Measurements from ENCODE around the gene BTBD6. TPM values are rescaled to one million over a fixed set of nuclear protein-coding genes. Genes with fewer than 3 reads are reported as not detected.

BTBD6 gene
- total RNA-seq, 1 donor from 2014 or later = 35.3 TPM

DNA sequence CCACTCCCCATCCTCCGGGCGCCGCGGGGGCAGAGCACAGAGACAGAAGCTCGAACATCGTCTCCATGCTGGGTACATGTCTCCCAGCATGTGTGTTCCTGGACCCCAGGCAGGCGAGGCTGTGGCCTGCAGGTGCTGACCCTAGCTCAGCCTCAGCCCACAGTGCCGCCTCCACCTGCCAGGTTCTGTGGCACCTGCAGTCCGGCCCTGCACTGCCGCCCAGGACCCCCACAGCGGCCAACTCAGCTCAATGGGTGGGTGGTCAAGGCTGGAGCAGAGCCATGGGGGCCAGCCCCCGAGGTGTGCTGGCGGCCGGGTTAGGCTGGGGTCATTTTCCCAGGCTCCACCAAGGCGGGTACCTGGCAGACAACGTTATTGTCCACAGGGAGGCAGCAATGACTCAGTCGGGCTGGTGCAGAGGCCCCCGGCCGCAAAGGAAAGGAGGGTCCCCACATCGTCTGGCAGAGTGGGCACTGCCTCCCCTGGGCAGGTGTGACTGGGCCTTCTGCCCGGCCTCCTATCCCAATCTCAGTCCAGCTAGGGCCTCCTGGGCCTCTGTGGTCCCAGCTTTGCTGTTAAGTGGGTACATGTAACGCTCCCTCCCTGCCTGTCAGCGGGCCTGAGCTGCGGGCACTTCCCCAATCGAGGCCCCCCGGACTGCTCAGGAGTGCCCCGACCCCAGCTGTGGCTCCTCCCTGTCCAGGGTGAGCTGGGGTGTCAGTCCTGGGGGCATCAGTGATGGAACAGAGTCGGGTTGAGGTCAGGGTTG, 47.0 kb upstream of the BTBD6 start:
- Mint-ChIP-seq H3K27ac (ENCODE audit: unreplicated experiment) (no peak overlapping the region), H3K4me3 (ENCODE audit: unreplicated experiment) (no peak overlapping the region), H3K27me3 (ENCODE audit: unreplicated experiment) (no peaks in the 10 kb centered on the region), H3K36me3 (ENCODE audit: unreplicated experiment) (no peaks in the 10 kb centered on the region), H3K4me1 (ENCODE audit: unreplicated experiment) (peaks cover 27% of the 10 kb centered on the region), H3K9me3 (ENCODE audit: unreplicated experiment) (no peaks in the 10 kb centered on the region)
- no peak for DNase-seq (ENCODE audit: extremely low spot score, unreplicated experiment)
- TF ChIP-seq, protein P1, sequence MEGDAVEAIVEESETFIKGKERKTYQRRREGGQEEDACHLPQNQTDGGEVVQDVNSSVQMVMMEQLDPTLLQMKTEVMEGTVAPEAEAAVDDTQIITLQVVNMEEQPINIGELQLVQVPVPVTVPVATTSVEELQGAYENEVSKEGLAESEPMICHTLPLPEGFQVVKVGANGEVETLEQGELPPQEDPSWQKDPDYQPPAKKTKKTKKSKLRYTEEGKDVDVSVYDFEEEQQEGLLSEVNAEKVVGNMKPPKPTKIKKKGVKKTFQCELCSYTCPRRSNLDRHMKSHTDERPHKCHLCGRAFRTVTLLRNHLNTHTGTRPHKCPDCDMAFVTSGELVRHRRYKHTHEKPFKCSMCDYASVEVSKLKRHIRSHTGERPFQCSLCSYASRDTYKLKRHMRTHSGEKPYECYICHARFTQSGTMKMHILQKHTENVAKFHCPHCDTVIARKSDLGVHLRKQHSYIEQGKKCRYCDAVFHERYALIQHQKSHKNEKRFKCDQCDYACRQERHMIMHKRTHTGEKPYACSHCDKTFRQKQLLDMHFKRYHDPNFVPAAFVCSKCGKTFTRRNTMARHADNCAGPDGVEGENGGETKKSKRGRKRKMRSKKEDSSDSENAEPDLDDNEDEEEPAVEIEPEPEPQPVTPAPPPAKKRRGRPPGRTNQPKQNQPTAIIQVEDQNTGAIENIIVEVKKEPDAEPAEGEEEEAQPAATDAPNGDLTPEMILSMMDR (IDR thresholded peaks at IDR 0.05) = no peak

DNA sequence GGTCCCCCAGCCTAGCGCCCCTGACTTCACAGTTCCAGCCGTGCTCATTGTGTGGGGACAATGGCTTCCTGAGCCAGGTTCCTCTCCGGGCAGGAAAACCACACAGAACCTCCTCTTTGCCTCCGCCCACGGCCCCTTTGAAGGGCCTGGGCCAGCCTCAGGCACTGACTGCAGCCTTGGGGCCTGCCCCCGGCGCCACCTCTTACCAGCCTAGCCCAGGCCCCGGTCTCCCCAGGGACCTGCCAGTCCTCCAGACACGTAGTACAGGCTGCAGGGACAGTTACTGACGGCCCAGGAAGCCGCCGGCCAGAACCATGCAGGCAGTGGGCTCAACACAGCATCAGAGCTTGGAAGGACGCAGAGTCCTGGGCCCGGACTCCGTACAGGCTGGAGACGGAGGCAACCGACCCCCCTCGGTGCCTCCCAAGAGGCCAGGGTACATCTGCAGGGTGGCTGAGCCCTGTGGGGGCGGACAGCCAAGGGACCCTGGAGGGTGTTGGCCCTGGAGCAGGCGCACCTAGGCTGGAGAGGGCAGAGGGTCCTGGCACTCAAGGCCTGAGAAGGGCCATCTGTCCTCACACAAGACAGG, 46.3 kb upstream of the BTBD6 start:
- H3K4me1 Mint-ChIP-seq (ENCODE audit: unreplicated experiment) = peaks cover 27% of the 10 kb centered on the region
- H3K27me3 Mint-ChIP-seq (ENCODE audit: unreplicated experiment) = no peaks in the 10 kb centered on the region
- no peaks in the 10 kb centered on the region for H3K9me3 Mint-ChIP-seq (ENCODE audit: unreplicated experiment)
- H3K4me3 Mint-ChIP-seq (ENCODE audit: unreplicated experiment) = no peak overlapping the region
- no peak for DNase-seq (ENCODE audit: extremely low spot score, unreplicated experiment)
- no peak overlapping the region for H3K27ac Mint-ChIP-seq (ENCODE audit: unreplicated experiment)
- TF ChIP-seq, protein P1 (IDR thresholded peaks at IDR 0.05) = no peak
- H3K36me3 Mint-ChIP-seq (ENCODE audit: unreplicated experiment) = no peaks in the 10 kb centered on the region

DNA sequence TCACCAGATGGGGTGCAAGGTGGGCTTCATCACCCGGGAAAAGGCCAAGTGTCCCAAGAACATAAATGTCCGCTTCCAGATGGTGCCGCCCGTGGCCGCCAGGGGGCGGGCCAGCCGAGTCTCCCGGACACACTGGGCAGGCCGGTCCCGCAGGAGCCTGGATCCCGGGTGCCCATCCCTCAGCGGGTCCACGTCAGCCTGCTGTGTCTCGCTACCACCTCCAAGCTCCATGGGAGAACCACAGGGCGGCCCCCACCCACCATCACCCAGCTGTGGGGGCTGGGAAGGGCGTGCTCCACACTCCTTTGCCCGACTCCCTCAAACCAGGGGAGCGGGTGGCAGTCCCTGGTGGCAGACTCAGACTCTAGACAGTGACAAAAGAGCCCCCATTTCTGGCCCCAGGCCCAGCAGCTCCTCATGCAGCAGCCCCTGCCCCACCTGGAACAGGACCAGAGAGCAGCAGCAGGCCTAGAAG, 45.2 kb upstream of the BTBD6 start:
- DNase-seq (ENCODE audit: extremely low spot score, unreplicated experiment) = peak; percentile 93
- Mint-ChIP-seq H3K4me1 (ENCODE audit: unreplicated experiment) (peaks cover 20% of the 10 kb centered on the region), H3K27ac (ENCODE audit: unreplicated experiment) (no peak overlapping the region), H3K27me3 (ENCODE audit: unreplicated experiment) (no peaks in the 10 kb centered on the region), H3K36me3 (ENCODE audit: unreplicated experiment) (no peaks in the 10 kb centered on the region), H3K9me3 (ENCODE audit: unreplicated experiment) (no peaks in the 10 kb centered on the region), H3K4me3 (ENCODE audit: unreplicated experiment) (no peak overlapping the region)
- TF ChIP-seq, protein P1 (IDR thresholded peaks at IDR 0.05) = peak; percentile 94

DNA sequence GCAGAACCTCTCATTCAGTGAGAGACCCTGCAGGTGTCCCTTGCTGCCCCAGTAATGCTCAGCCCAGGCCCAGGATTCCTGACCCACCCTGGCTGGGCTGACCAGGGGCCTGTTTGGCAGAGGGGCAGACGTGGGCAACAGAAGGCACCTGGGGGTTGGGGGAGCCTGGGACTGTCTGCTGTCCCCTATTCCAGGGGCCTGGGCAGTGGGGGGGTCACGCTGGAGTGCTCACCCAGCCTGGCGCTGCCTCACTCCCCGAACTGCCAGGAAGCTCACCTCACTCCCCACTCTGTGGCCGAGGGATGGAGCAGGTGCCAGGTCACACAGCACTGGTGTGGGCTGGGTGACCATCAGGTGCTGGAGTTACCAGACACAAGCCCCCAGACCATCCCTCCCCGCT, 44.6 kb upstream of the BTBD6 start:
- Mint-ChIP-seq H3K4me3 (ENCODE audit: unreplicated experiment) (no peak overlapping the region), H3K4me1 (ENCODE audit: unreplicated experiment) (peaks cover 18% of the 10 kb centered on the region), H3K27me3 (ENCODE audit: unreplicated experiment) (no peaks in the 10 kb centered on the region), H3K27ac (ENCODE audit: unreplicated experiment) (no peak overlapping the region), H3K36me3 (ENCODE audit: unreplicated experiment) (no peaks in the 10 kb centered on the region), H3K9me3 (ENCODE audit: unreplicated experiment) (no peaks in the 10 kb centered on the region)
- DNase-seq (ENCODE audit: extremely low spot score, unreplicated experiment) = no peak
- TF ChIP-seq, protein P1 (IDR thresholded peaks at IDR 0.05) = no peak

DNA sequence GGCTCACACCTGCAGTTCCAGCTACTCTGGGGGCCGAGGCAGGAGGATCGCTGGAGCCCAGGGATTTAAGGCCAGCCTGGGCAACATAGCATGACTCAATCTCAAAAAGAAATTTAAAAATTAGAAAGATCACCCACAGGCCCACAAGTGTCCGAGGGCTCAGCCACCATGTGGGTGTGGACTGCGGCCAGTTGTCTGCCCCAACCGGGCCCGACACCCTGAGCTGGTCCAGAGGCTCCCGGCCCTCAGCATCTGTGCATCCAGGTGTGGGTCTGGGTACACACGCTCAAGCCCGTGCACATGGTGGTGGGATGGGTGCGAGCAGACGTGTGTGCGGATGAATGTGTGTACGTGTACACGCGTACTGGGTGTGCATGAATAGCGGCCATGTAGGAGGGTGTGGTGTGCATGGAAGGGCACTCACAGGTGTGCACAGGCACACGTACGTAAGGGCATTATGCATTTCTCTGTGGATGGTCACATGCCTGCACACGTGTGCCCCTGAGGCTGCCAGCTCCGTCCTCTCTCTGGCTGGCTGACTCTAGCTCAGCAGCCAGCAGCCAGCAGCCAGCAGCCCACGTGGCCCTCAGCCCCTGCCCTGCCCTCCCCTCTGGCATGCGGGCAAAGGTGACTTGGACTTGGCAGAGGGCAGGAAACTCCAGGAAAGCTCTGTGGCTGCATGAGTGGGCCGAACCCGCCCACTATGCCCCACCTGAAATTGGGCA, 44.0 kb upstream of the BTBD6 start:
- Mint-ChIP-seq H3K9me3 (ENCODE audit: unreplicated experiment) (no peaks in the 10 kb centered on the region), H3K4me3 (ENCODE audit: unreplicated experiment) (no peak overlapping the region), H3K4me1 (ENCODE audit: unreplicated experiment) (peaks cover 12% of the 10 kb centered on the region), H3K27ac (ENCODE audit: unreplicated experiment) (no peak overlapping the region), H3K27me3 (ENCODE audit: unreplicated experiment) (no peaks in the 10 kb centered on the region), H3K36me3 (ENCODE audit: unreplicated experiment) (no peaks in the 10 kb centered on the region)
- TF ChIP-seq, protein P1 (IDR thresholded peaks at IDR 0.05) = no peak
- DNase-seq (ENCODE audit: extremely low spot score, unreplicated experiment) = no peak
